HCT116 (cell line): ENCODE measurements around the gene ZNF660. TPM values are rescaled to one million over a fixed set of nuclear protein-coding genes. Genes with fewer than 3 reads are reported as not detected.

Source experiments
- ATAC-seq: fragments of 200-7000 bp; cut with Tn5 transposase; 2 replicates; pipeline ENCODE4 v1.9.1; 2020; ENCODE audit warnings: mild to moderate bottlenecking, moderate library complexity
- BruUV-seq: library from RNA; stranded (reverse); fragments of 400-500 nt; replicated peaks from 2 replicates; lab custom pipeline; 2021; lab: Mats Ljungman, UMichigan
- CTCF ChIA-PET: fragments of 300-600 bp; sonication (Branson Sonifier 250); formaldehyde crosslinking; loops from one replicate; lab custom pipeline; 2021; ENCODE audit warnings: antibody characterized with exemption; lab: Charles Lee
- POLR2A ChIA-PET: fragments of 300-600, 350-600 bp; sonication (Branson Sonifier 250); formaldehyde crosslinking; loops from one replicate; lab custom pipeline; 2021; ENCODE audit warnings: antibody characterized with exemption; lab: Charles Lee
- RAD21 ChIA-PET, 2 experiments: fragments of 300-600 bp; sonication (Branson Sonifier 250); formaldehyde crosslinking; loops; one replicate each; lab custom pipeline; 2023; ENCODE audit warnings: low total read pairs in 2 of 2; ENCODE audit not compliant: uncharacterized antibody in 2 of 2, unreplicated experiment in 2 of 2, low non-redundant PET in 1 of 2; lab: Charles Lee
- DNase-seq: peaks from one replicate; pipeline ENCODE4 v3.0.0-alpha.2; 2010; ENCODE audit warnings: low read depth, low spot score
- H2AFZ ChIP-seq: fragments of 200-600 bp; shearing (Covaris generic), sonication (generic); 2 replicates; pipeline ENCODE4 v1.6.1; 2017; ENCODE audit warnings: low read depth, mixed run types, mixed read lengths, antibody characterized with exemption, low read length; ENCODE audit not compliant: poor library complexity, severe bottlenecking
- H3K27ac ChIP-seq: 2 replicates; pipeline ENCODE4 v1.5.1; 2012; ENCODE audit warnings: low read depth, low read length
- H3K27me3 ChIP-seq: fragments of 200-600 bp; sonication (generic); 2 replicates; pipeline ENCODE4 v1.6.1; 2016; ENCODE audit warnings: mixed run types, low read length, mixed read lengths; ENCODE audit not compliant: insufficient read depth
- H3K36me3 ChIP-seq, 2 experiments: fragments of 200-500 bp in 1 of 2; fragments of 200-600 bp in 1 of 2; sonication (Bioruptor generic) in 1 of 2; sonication (generic) in 1 of 2; 2 replicates each; pipeline versions ENCODE4 v1.5.1 to v1.6.1; 2014 to 2016; ENCODE audit warnings: low read length in 2 of 2, inconsistent platforms in 1 of 2, mixed read lengths in 1 of 2, mixed run types in 1 of 2; ENCODE audit not compliant: insufficient read depth in 2 of 2, control insufficient read depth in 1 of 2
- H3K4me1 ChIP-seq, 2 experiments: fragments of 200-600 bp in 1 of 2; sonication (generic) in 1 of 2; 2 replicates each; pipeline versions ENCODE4 v1.5.1 to v1.6.1; 2012 to 2017; ENCODE audit warnings: low read length in 2 of 2, inconsistent platforms in 1 of 2, mild to moderate bottlenecking in 1 of 2, mixed read lengths in 1 of 2, mixed run types in 1 of 2, moderate library complexity in 1 of 2; ENCODE audit not compliant: insufficient read depth in 2 of 2, control insufficient read depth in 1 of 2
- H3K4me2 ChIP-seq: fragments of 200-600 bp; sonication (generic); 2 replicates; pipeline ENCODE4 v1.6.1; 2017; ENCODE audit warnings: mixed run types, low read length, mixed read lengths
- H3K4me3 ChIP-seq, 2 experiments: fragments of 200-600 bp in 1 of 2; sonication (generic) in 1 of 2; replicated peaks in 1 of 2; 2 replicates each; pipeline ENCODE4 v1.5.1; 2011 to 2016; ENCODE audit warnings: low read length in 2 of 2, control low read depth in 1 of 2, low read depth in 1 of 2, mild to moderate bottlenecking in 1 of 2, mixed read lengths in 1 of 2, mixed run types in 1 of 2
- H3K79me2 ChIP-seq: fragments of 200-600 bp; sonication (generic); 2 replicates; pipeline ENCODE4 v1.6.1; 2017; ENCODE audit warnings: mild to moderate bottlenecking, mixed run types, low read length, moderate library complexity, mixed read lengths; ENCODE audit not compliant: insufficient read depth
- H3K9ac ChIP-seq: fragments of 200-600 bp; sonication (generic); 2 replicates; pipeline ENCODE4 v1.6.1; 2016; ENCODE audit warnings: low read length, mixed read lengths
- H3K9me2 ChIP-seq: fragments of 200-600 bp; sonication (generic), shearing (Covaris generic); 2 replicates; pipeline ENCODE4 v1.6.1; 2017; ENCODE audit warnings: mixed run types, mild to moderate bottlenecking, moderate library complexity; ENCODE audit not compliant: insufficient read depth
- H3K9me3 ChIP-seq, 2 experiments: fragments of 200-500 bp in 1 of 2; fragments of 200-600 bp in 1 of 2; sonication (Bioruptor generic) in 1 of 2; sonication (generic) in 1 of 2; 2 replicates each; pipeline ENCODE4 v1.6.1; 2014 to 2017; ENCODE audit warnings: low read length in 2 of 2, mixed read lengths in 2 of 2, inconsistent platforms in 1 of 2, low read depth in 1 of 2, mild to moderate bottlenecking in 1 of 2, mixed run types in 1 of 2, moderate library complexity in 1 of 2; ENCODE audit not compliant: control insufficient read depth in 1 of 2, insufficient read depth in 1 of 2
- H4K20me1 ChIP-seq: fragments of 200-600 bp; sonication (generic), shearing (Covaris generic); 2 replicates; pipeline ENCODE4 v1.6.1; 2017; ENCODE audit warnings: mixed run types, mild to moderate bottlenecking, moderate library complexity; ENCODE audit not compliant: insufficient read depth
- ATF3 ChIP-seq: IDR thresholded peaks from 2 replicates; pipeline ENCODE4 v1.6.1; 2012
- CBX3 ChIP-seq: IDR thresholded peaks from 2 replicates; pipeline ENCODE4 v1.6.1; 2012; ENCODE audit warnings: low read depth
- CEBPB ChIP-seq: IDR thresholded peaks from 2 replicates; pipeline ENCODE4 v1.6.1; 2012; ENCODE audit warnings: low read depth
- CTCF ChIP-seq, 3 experiments: fragments of 200-600 bp in 1 of 3; sonication (generic) in 1 of 3; IDR thresholded peaks in 2 of 3; conservative IDR thresholded peaks in 1 of 3; 2 replicates each; pipeline ENCODE4 v1.5.1; 2012 to 2017; ENCODE audit warnings: low read depth in 2 of 3, low read length in 2 of 3, antibody characterized with exemption in 1 of 3, borderline replicate concordance in 1 of 3, control low read depth in 1 of 3, mild to moderate bottlenecking in 1 of 3, mixed read lengths in 1 of 3, mixed run types in 1 of 3, moderate library complexity in 1 of 3; ENCODE audit not compliant: insufficient read depth in 1 of 3
- EGR1 ChIP-seq: IDR thresholded peaks from 2 replicates; pipeline ENCODE4 v1.6.1; 2012; ENCODE audit warnings: low read depth
- ELF1 ChIP-seq: IDR thresholded peaks from 2 replicates; pipeline ENCODE4 v1.6.1; 2012; ENCODE audit warnings: low read depth, borderline replicate concordance
- EZH2 ChIP-seq: fragments of 200-600 bp; sonication (generic); IDR thresholded peaks from 2 replicates; pipeline ENCODE4 v1.6.1; 2017; ENCODE audit warnings: antibody characterized with exemption, mixed run types
- EZH2phosphoT487 ChIP-seq: fragments of 200-600 bp; IDR thresholded peaks from 2 replicates; pipeline ENCODE4 v1.6.1; 2018; ENCODE audit warnings: antibody characterized with exemption, borderline replicate concordance
- FOSL1 ChIP-seq: IDR thresholded peaks from 2 replicates; pipeline ENCODE4 v1.6.1; 2012; ENCODE audit warnings: low read depth
- JUND ChIP-seq: IDR thresholded peaks from 2 replicates; pipeline ENCODE4 v1.6.1; 2012
- MAX ChIP-seq: IDR thresholded peaks from 2 replicates; pipeline ENCODE4 v1.6.1; 2012
- POLR2A ChIP-seq: IDR thresholded peaks from 2 replicates; pipeline ENCODE4 v1.7.0; 2011; ENCODE audit warnings: borderline replicate concordance; ENCODE audit not compliant: insufficient read depth, insufficient read length; ENCODE audit errors: extremely low read depth
- POLR2AphosphoS5 ChIP-seq: IDR thresholded peaks from 2 replicates; pipeline ENCODE4 v1.6.1; 2011; ENCODE audit warnings: mild to moderate bottlenecking, low read depth, low read length, moderate library complexity
- SP1 ChIP-seq: IDR thresholded peaks from 2 replicates; pipeline ENCODE4 v1.6.1; 2012; ENCODE audit warnings: low read depth
- SRF ChIP-seq: IDR thresholded peaks from 2 replicates; pipeline ENCODE4 v1.6.1; 2012; ENCODE audit warnings: low read depth
- TCF7L2 ChIP-seq: IDR thresholded peaks from 2 replicates; pipeline ENCODE4 v1.7.0; 2011; ENCODE audit warnings: borderline replicate concordance, inconsistent platforms; ENCODE audit not compliant: insufficient read depth, insufficient read length; ENCODE audit errors: extremely low read depth
- YY1 ChIP-seq: IDR thresholded peaks from 2 replicates; pipeline ENCODE4 v1.6.1; 2011; ENCODE audit warnings: low read length, low read depth, moderate library complexity, mild to moderate bottlenecking; ENCODE audit not compliant: insufficient replicate concordance; ENCODE audit errors: extremely low read depth
- ZNF274 ChIP-seq: fragments of 200-500 bp; sonication (Bioruptor generic); IDR thresholded peaks from 2 replicates; pipeline ENCODE4 v1.6.1; 2014; ENCODE audit warnings: mild to moderate bottlenecking, low read depth, low read length, inconsistent platforms
- intact Hi-C: fragments of 100-400 bp; cut with micrococcal nuclease; formaldehyde crosslinking; loops from 2 replicates; pipeline ENCODE4 v1.10.0; 2022
- total RNA-seq: library from RNA; stranded (reverse); gene quantifications from one replicate; pipeline ENCODE4 v1.2.1, GENCODE V29; 2021; ENCODE audit not compliant: unreplicated experiment

ZNF660 gene
- total RNA-seq, 1 experiment from 2014 or later, result not detected

- Histone ChIP-seq H3K36me3 (no peaks in the 10 kb centered on the region), H3K4me1 (no peaks in the 10 kb centered on the region), H4K20me1 (no peaks in the 10 kb centered on the region), H2AFZ (no peak overlapping the region), H3K27ac (no peak overlapping the region), H3K4me3 (no peak overlapping the region), H3K9me3 (0 out of 4 replicates have a peak, but pooled peaks cover 0 to 4% of the 10 kb centered on the region in 2 experiments), H3K27me3 (no peaks in the 10 kb centered on the region), H3K4me2 (no peak overlapping the region), H3K9me2 (no peaks in the 10 kb centered on the region), H3K9ac (no peak overlapping the region), H3K79me2 (no peaks in the 10 kb centered on the region)
- TF ChIP-seq EZH2 (no peak), CBX3 (no peak), ATF3 (no peak), EGR1 (no peak), FOSL1 (no peak), MAX (no peak), JUND (no peak), POLR2A (no peak), SRF (no peak), EZH2phosphoT487 (no peak), ELF1 (no peak), SP1 (no peak), ZNF274 (no peak), CTCF (IDR thresholded peaks at IDR 0.05 in 2 of 3, conservative IDR thresholded peaks at IDR 0.05 in 1 of 3; ENCODE audit: borderline replicate concordance in 1 of 3, insufficient read depth in 1 of 3, low read depth in 2 of 3, low read length in 2 of 3) (no peak), YY1 (no peak), TCF7L2 (no peak), POLR2AphosphoS5 (no peak), CEBPB (no peak)
- intact Hi-C loops, result no loop called here
- no peak for ATAC-seq
- BruUV-seq, result no TSS peak
- CTCF ChIA-PET, result no interaction called here
- RAD21 ChIA-PET, result no interaction called here
- no peak for DNase-seq
- POLR2A ChIA-PET, result no interaction called here
Observed at GRCh38 chr3:44562147-44562546, 22.6 kb upstream of the ZNF660 start.
